ENCODE measurements around the gene FGF22.
A peak's percentile ranks its signal among the peaks of the same experiment; 100 is the strongest.
"Not testable (repeated sequence)": the region's sequence is repeated elsewhere in the genome, so short reads cannot be mapped to it uniquely, and the experiment has no call there.

FGF22 gene

GRCh38 chr19:623175-623916, 16.3 kb upstream of the FGF22 start:
- DNase-seq (ENCODE audit: low spot score): no peak
- TF ChIP-seq, protein P1, sequence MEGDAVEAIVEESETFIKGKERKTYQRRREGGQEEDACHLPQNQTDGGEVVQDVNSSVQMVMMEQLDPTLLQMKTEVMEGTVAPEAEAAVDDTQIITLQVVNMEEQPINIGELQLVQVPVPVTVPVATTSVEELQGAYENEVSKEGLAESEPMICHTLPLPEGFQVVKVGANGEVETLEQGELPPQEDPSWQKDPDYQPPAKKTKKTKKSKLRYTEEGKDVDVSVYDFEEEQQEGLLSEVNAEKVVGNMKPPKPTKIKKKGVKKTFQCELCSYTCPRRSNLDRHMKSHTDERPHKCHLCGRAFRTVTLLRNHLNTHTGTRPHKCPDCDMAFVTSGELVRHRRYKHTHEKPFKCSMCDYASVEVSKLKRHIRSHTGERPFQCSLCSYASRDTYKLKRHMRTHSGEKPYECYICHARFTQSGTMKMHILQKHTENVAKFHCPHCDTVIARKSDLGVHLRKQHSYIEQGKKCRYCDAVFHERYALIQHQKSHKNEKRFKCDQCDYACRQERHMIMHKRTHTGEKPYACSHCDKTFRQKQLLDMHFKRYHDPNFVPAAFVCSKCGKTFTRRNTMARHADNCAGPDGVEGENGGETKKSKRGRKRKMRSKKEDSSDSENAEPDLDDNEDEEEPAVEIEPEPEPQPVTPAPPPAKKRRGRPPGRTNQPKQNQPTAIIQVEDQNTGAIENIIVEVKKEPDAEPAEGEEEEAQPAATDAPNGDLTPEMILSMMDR (IDR thresholded peaks at IDR 0.05; ENCODE audit: extremely low read depth, insufficient read depth, missing control alignments): no peak
- in situ Hi-C loops (cut with MboI; ENCODE audit: low pct_unique_long_range_greater_than_20kb, low sequenced_read_pairs, unreplicated experiment): no loop called here

GRCh38 chr19:623974-624373, 15.7 kb upstream of the FGF22 start:
- DNase-seq (ENCODE audit: low spot score): no peak
- in situ Hi-C loops (cut with MboI; ENCODE audit: low pct_unique_long_range_greater_than_20kb, low sequenced_read_pairs, unreplicated experiment): no loop called here
- TF ChIP-seq, protein P1 (IDR thresholded peaks at IDR 0.05; ENCODE audit: extremely low read depth, insufficient read depth, missing control alignments): no peak

DNA sequence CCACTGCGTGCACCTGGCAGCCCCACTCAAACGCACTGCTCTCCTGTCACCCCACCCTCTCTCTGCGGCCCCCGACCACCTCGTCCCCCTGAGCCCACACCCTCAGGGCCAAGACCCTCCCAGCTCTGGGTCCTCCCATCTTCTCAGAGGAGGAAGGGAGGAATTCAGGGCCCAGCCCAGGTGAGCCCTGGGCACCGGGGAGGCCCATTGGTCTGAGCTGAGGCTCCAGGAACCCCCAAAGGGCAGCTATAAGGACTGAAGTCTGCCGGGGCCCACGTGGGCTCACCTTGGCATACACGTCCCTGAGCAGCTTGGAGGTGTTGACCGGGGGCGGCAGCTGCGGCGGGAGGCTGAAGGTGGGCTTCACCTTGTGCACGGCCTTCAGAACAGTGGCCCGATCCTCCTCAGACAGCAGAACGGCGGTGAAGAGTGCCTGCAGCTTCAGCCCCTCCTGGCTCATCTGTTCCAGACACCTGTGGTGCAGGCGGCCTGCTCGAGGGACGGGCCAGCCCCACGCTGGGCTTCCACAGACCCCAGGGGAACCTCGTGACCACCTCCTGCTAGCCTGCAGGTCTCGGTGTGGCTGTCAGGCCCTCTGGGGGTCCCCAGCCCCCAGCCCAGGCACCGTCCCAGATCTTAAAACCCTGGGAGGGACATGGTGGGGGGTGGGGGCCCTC, 15.1 kb upstream of the FGF22 start:
- TF ChIP-seq, protein P1 (IDR thresholded peaks at IDR 0.05; ENCODE audit: extremely low read depth, insufficient read depth, missing control alignments): no peak
- in situ Hi-C loops (cut with MboI; ENCODE audit: low pct_unique_long_range_greater_than_20kb, low sequenced_read_pairs, unreplicated experiment): no loop called here

GRCh38 chr19:625257-625656, 14.4 kb upstream of the FGF22 start:
- TF ChIP-seq, protein P1 (IDR thresholded peaks at IDR 0.05; ENCODE audit: extremely low read depth, insufficient read depth, missing control alignments): no peak
- in situ Hi-C loops (cut with MboI; ENCODE audit: low pct_unique_long_range_greater_than_20kb, low sequenced_read_pairs, unreplicated experiment): no loop called here
- no peak for DNase-seq (ENCODE audit: low spot score)

More for the DNA sequence above, 15.1 kb upstream of the FGF22 start:
- no peak for DNase-seq (ENCODE audit: low spot score)

DNA sequence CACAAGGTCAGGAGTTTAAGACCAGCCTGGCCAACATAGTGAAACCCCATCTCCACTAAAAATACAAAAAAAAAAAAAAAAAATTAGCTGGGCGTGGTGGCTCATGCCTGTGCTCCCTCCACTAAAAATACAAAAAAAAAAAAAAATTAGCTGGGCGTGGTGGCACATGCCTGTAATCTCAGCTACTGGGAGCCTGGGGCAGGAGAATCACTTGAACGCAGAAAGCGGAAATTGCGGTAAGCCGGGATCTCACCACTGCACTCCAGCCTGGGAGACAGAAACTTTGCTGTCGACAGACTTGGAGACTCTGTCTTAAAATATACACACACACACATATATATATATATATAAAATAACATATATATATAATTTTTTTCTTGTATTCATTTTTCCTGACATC, 13.1 kb upstream of the FGF22 start:
- DNase-seq (ENCODE audit: low spot score); in situ Hi-C loops (cut with MboI; ENCODE audit: low pct_unique_long_range_greater_than_20kb, low sequenced_read_pairs, unreplicated experiment): not testable (repeated sequence)

DNA sequence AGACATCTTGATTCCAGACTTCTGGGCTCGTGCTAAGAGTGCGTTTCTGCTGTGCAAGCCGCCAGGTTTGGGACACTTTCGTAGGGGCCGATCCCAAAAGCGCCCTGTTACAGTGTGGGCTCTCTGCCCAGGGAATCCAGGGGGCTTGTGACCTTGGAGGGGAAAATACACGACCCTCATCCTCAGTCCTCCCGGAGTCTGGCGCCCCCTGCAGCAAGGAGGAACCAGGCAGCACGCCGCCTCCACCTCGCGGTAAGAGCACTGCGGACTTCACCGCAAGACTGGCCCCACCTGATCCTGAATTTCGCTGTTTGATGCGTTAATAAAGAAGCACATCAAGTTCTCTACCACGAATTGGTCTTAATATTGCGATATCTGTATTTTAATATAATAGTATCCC, 11.5 kb upstream of the FGF22 start:
- TF ChIP-seq, protein P1 (IDR thresholded peaks at IDR 0.05; ENCODE audit: extremely low read depth, insufficient read depth, missing control alignments): peak; percentile 45
- in situ Hi-C loops (cut with MboI; ENCODE audit: low pct_unique_long_range_greater_than_20kb, low sequenced_read_pairs, unreplicated experiment): no loop called here
- DNase-seq (ENCODE audit: low spot score): no peak

- in situ Hi-C loops (cut with MboI; ENCODE audit: low pct_unique_long_range_greater_than_20kb, low sequenced_read_pairs, unreplicated experiment); DNase-seq (ENCODE audit: low spot score): not testable (repeated sequence)
These were observed 10.2 kb upstream of the FGF22 start for GRCh38 chr19:629515-629914.

All from GM13977 (cell line).